Mucosa of gallbladder (tissue), 1 donor: ENCODE data around the gene PCDHGA2. TPM values are rescaled to one million over a fixed set of nuclear protein-coding genes. Genes with fewer than 3 reads are reported as not detected.
"Not testable (repeated sequence)": the region's sequence is repeated elsewhere in the genome, so short reads cannot be mapped to it uniquely, and the experiment has no call there.

Experiments
- DNase-seq: peaks from one replicate; pipeline ENCODE4 v3.0.0-alpha.2; 2020; ENCODE audit warnings: low spot score
- total RNA-seq: library from RNA; stranded (reverse); gene quantifications from one replicate; pipeline ENCODE4 v1.2.1, GENCODE V29; 2021
- donor health status: DM: no; HTN: no; CAD: no.

Gene PCDHGA2
- total RNA-seq, 1 donor from 2014 or later, result 6.7 TPM

GRCh38 chr5:141382469-141383294 lies 44.1 kb downstream of the PCDHGA2 start, which contains the start of gene PCDHGA7:
Gene PCDHGA7, plus strand, starts transcription at chr5:141382742. Its CDS starts 158 bp downstream, at chr5:141382900.
- DNase-seq, result no peak

GRCh38 chr5:141383345-141383744 lies 44.8 kb downstream of the PCDHGA2 start:
- DNase-seq, result no peak

GRCh38 chr5:141384471-141385267 lies 46.1 kb downstream of the PCDHGA2 start:
- DNase-seq, result no peak

GRCh38 chr5:141387557-141388311 lies 49.2 kb downstream of the PCDHGA2 start, which contains the start of gene PCDHGB4:
Gene PCDHGB4, plus strand, starts transcription at chr5:141387698. Its CDS starts 187 bp downstream, at chr5:141387885.
- DNase-seq, result not testable (repeated sequence)

GRCh38 chr5:141388661-141389060 lies 50.1 kb downstream of the PCDHGA2 start:
- DNase-seq, result no peak

- DNase-seq, result no peak
Measured at GRCh38 chr5:141389153-141390042, 50.8 kb downstream of the PCDHGA2 start.

GRCh38 chr5:141392429-141393198 lies 54.1 kb downstream of the PCDHGA2 start, which contains the start of gene PCDHGA8:
Gene PCDHGA8, plus strand, starts transcription at chr5:141392633. Its CDS starts 181 bp downstream, at chr5:141392814.
- DNase-seq, result no peak

Other genes with a start within 250 kb of the PCDHGA2 start
- gene PCDHB2, start 244.1 kb upstream of the PCDHGA2 start, total RNA-seq, result 3.6 TPM
- 1.4 TPM for gene PCDHB3, start 238.3 kb upstream of the PCDHGA2 start, total RNA-seq
- gene PCDHB4, start 216.9 kb upstream of the PCDHGA2 start, total RNA-seq, result 5.2 TPM
- 8.0 TPM for gene PCDHB5, start 203.6 kb upstream of the PCDHGA2 start, total RNA-seq
- gene PCDHB6, start 188.7 kb upstream of the PCDHGA2 start, total RNA-seq, result 0.60 TPM
- gene PCDHB7, start 166.1 kb upstream of the PCDHGA2 start, total RNA-seq, result 2.1 TPM
- 1.8 TPM for gene PCDHB8, start 161.0 kb upstream of the PCDHGA2 start, total RNA-seq
- 3.0 TPM for gene PCDHB16, start 156.4 kb upstream of the PCDHGA2 start, total RNA-seq
- gene PCDHB9, start 151.6 kb upstream of the PCDHGA2 start, total RNA-seq, result 2.1 TPM
- gene PCDHB10, start 146.4 kb upstream of the PCDHGA2 start, total RNA-seq, result 2.5 TPM
- gene PCDHB11, start 139.1 kb upstream of the PCDHGA2 start, total RNA-seq, result 8.5 TPM
- gene PCDHB12, start 130.0 kb upstream of the PCDHGA2 start, total RNA-seq, result 3.5 TPM
- 8.3 TPM for gene PCDHB13, start 124.8 kb upstream of the PCDHGA2 start, total RNA-seq
- 9.4 TPM for gene PCDHB14, start 115.4 kb upstream of the PCDHGA2 start, total RNA-seq
- 3.6 TPM for gene PCDHB15, start 93.4 kb upstream of the PCDHGA2 start, total RNA-seq
- not detected for gene SLC25A2, start 34.7 kb upstream of the PCDHGA2 start, total RNA-seq
- 65.2 TPM for gene TAF7, start 18.0 kb upstream of the PCDHGA2 start, total RNA-seq
- gene PCDHGA1, start 8.2 kb upstream of the PCDHGA2 start, total RNA-seq, result 0.72 TPM
- 4.0 TPM for gene PCDHGA3, start 5.1 kb downstream of the PCDHGA2 start, total RNA-seq
- 4.6 TPM for gene PCDHGB1, start 11.3 kb downstream of the PCDHGA2 start, total RNA-seq
- 3.3 TPM for gene PCDHGA4, start 16.3 kb downstream of the PCDHGA2 start, total RNA-seq
- 5.1 TPM for gene PCDHGB2, start 21.2 kb downstream of the PCDHGA2 start, total RNA-seq
- 3.3 TPM for gene PCDHGA5, start 25.4 kb downstream of the PCDHGA2 start, total RNA-seq
- 3.0 TPM for gene PCDHGB3, start 31.5 kb downstream of the PCDHGA2 start, total RNA-seq
- gene PCDHGA6, start 35.1 kb downstream of the PCDHGA2 start, total RNA-seq, result 6.6 TPM
- 4.5 TPM for gene PCDHGA7, start 44.0 kb downstream of the PCDHGA2 start, total RNA-seq
- gene PCDHGB4, start 48.9 kb downstream of the PCDHGA2 start, total RNA-seq, result 5.2 TPM
- gene PCDHGA8, start 53.9 kb downstream of the PCDHGA2 start, total RNA-seq, result 1.9 TPM
- 12.4 TPM for gene PCDHGB5, start 59.2 kb downstream of the PCDHGA2 start, total RNA-seq
- 7.5 TPM for gene PCDHGA9, start 64.0 kb downstream of the PCDHGA2 start, total RNA-seq
- 11.6 TPM for gene PCDHGB6, start 69.3 kb downstream of the PCDHGA2 start, total RNA-seq
- gene PCDHGA10, start 74.2 kb downstream of the PCDHGA2 start, total RNA-seq, result 6.2 TPM
- 15.5 TPM for gene PCDHGB7, start 78.9 kb downstream of the PCDHGA2 start, total RNA-seq
- gene PCDHGA11, start 82.3 kb downstream of the PCDHGA2 start, total RNA-seq, result 4.2 TPM
- gene PCDHGA12, start 91.7 kb downstream of the PCDHGA2 start, total RNA-seq, result 10.2 TPM
- gene PCDHGC3, start 137.2 kb downstream of the PCDHGA2 start, total RNA-seq, result 82.4 TPM
- 2.6 TPM for gene PCDHGC4, start 146.3 kb downstream of the PCDHGA2 start, total RNA-seq
- 2.0 TPM for gene PCDHGC5, start 150.3 kb downstream of the PCDHGA2 start, total RNA-seq